H9 (cell line): ENCODE measurements around the gene FUT8. TPM values are rescaled to one million over a fixed set of nuclear protein-coding genes. Genes with fewer than 3 reads are reported as not detected.

ENCODE experiments used
- DNase-seq: peaks from one replicate; pipeline ENCODE4 v3.0.0-alpha.2; 2017
- H2AFZ ChIP-seq: one replicate; pipeline ENCODE4 v1.6.1; 2013; ENCODE audit warnings: mild to moderate bottlenecking, low read length, control low read depth, moderate library complexity
- H2AK5ac ChIP-seq: 2 replicates; pipeline ENCODE4 v1.6.1; 2013; ENCODE audit warnings: low read length, control low read depth, mixed read lengths; ENCODE audit not compliant: insufficient read length
- H2BK120ac ChIP-seq: one replicate; pipeline ENCODE4 v1.6.1; 2013; ENCODE audit warnings: low read depth, mild to moderate bottlenecking, low read length, control low read depth, inconsistent platforms; ENCODE audit not compliant: poor library complexity, severe bottlenecking
- H2BK12ac ChIP-seq: 2 replicates; pipeline ENCODE4 v1.6.1; 2013; ENCODE audit warnings: low read length, control low read depth, mixed read lengths, low read depth; ENCODE audit not compliant: insufficient read length
- H2BK15ac ChIP-seq: 2 replicates; pipeline ENCODE4 v1.6.1; 2013; ENCODE audit warnings: low read depth, low read length, control low read depth
- H2BK20ac ChIP-seq: one replicate; pipeline ENCODE4 v1.6.1; 2013; ENCODE audit warnings: low read depth, mild to moderate bottlenecking, low read length, control low read depth, inconsistent platforms; ENCODE audit not compliant: poor library complexity, severe bottlenecking
- H2BK5ac ChIP-seq: 2 replicates; pipeline ENCODE4 v1.6.1; 2013; ENCODE audit warnings: low read length, control low read depth, mixed read lengths; ENCODE audit not compliant: insufficient read length
- H3K14ac ChIP-seq: 2 replicates; pipeline ENCODE4 v1.6.1; 2013; ENCODE audit warnings: low read length, control low read depth; ENCODE audit not compliant: insufficient read depth
- H3K18ac ChIP-seq: 2 replicates; pipeline ENCODE4 v1.6.1; 2013; ENCODE audit warnings: low read depth, mild to moderate bottlenecking, mixed read lengths, low read length, control low read depth; ENCODE audit not compliant: insufficient read length
- H3K23ac ChIP-seq: 2 replicates; pipeline ENCODE4 v1.6.1; 2013; ENCODE audit warnings: low read length, control low read depth, mixed read lengths, low read depth; ENCODE audit not compliant: insufficient read length
- H3K23me2 ChIP-seq: 2 replicates; pipeline ENCODE4 v1.6.1; 2013; ENCODE audit warnings: low read depth, mild to moderate bottlenecking, mixed read lengths, low read length, control low read depth; ENCODE audit not compliant: insufficient read length, poor library complexity, severe bottlenecking
- H3K27ac ChIP-seq: 2 replicates; pipeline ENCODE4 v1.5.1; 2013; ENCODE audit warnings: low read length, control low read depth, mixed read lengths, low read depth; ENCODE audit not compliant: insufficient read length
- H3K27me3 ChIP-seq: 2 replicates; pipeline ENCODE4 v1.6.1; 2013; ENCODE audit warnings: low read length, control low read depth, inconsistent platforms; ENCODE audit not compliant: insufficient read depth
- H3K4ac ChIP-seq: 2 replicates; pipeline ENCODE4 v1.6.1; 2013; ENCODE audit warnings: low read depth, mild to moderate bottlenecking, control low read depth, inconsistent platforms, low read length, moderate library complexity
- H3K4me1 ChIP-seq: 2 replicates; pipeline ENCODE4 v1.6.1; 2013; ENCODE audit warnings: low read length, control low read depth, inconsistent platforms; ENCODE audit not compliant: insufficient read depth
- H3K4me2 ChIP-seq: 2 replicates; pipeline ENCODE4 v1.6.1; 2013; ENCODE audit warnings: low read length, control low read depth, mixed read lengths; ENCODE audit not compliant: insufficient read length, insufficient read depth
- H3K56ac ChIP-seq: 2 replicates; pipeline ENCODE4 v1.6.1; 2013; ENCODE audit warnings: low read depth, mild to moderate bottlenecking, mixed read lengths, low read length, control low read depth; ENCODE audit not compliant: insufficient read length
- H3K79me1 ChIP-seq: 2 replicates; pipeline ENCODE4 v1.6.1; 2013; ENCODE audit warnings: low read depth, mild to moderate bottlenecking, moderate library complexity, low read length, control low read depth, inconsistent platforms; ENCODE audit not compliant: insufficient read depth, poor library complexity, severe bottlenecking
- H3K79me2 ChIP-seq: 2 replicates; pipeline ENCODE4 v1.6.1; 2013; ENCODE audit warnings: low read length, control low read depth, inconsistent platforms; ENCODE audit not compliant: insufficient read depth
- H3K9ac ChIP-seq: 2 replicates; pipeline ENCODE4 v1.6.1; 2013; ENCODE audit warnings: low read length, control low read depth, mixed read lengths; ENCODE audit not compliant: insufficient read length; ENCODE audit errors: extremely low read depth
- H3K9me3 ChIP-seq: one replicate; pipeline ENCODE4 v1.6.1; 2013; ENCODE audit warnings: low read depth, low read length, inconsistent platforms; ENCODE audit not compliant: control insufficient read depth
- H3T11ph ChIP-seq: one replicate; pipeline ENCODE4 v1.6.1; 2013; ENCODE audit warnings: mild to moderate bottlenecking, low read length, control low read depth, inconsistent platforms
- H4K20me1 ChIP-seq: one replicate; pipeline ENCODE4 v1.6.1; 2013; ENCODE audit not compliant: control insufficient read depth, insufficient read length, insufficient read depth
- H4K5ac ChIP-seq: 2 replicates; pipeline ENCODE4 v1.6.1; 2013; ENCODE audit warnings: low read depth, mild to moderate bottlenecking, mixed read lengths, low read length, control low read depth; ENCODE audit not compliant: insufficient read length
- H4K8ac ChIP-seq: replicated peaks from 2 replicates; pipeline ENCODE4 v1.6.1; 2013; ENCODE audit warnings: low read length, control low read depth, mixed read lengths, low read depth; ENCODE audit not compliant: insufficient read length
- H4K91ac ChIP-seq: 2 replicates; pipeline ENCODE4 v1.6.1; 2013; ENCODE audit warnings: low read depth, mild to moderate bottlenecking, moderate library complexity, mixed read lengths, low read length, control low read depth; ENCODE audit not compliant: insufficient read length
- H3K27ac Mint-ChIP-seq, 3 experiments: 2 replicates in 2 of 3; 3 replicates in 1 of 3; pipeline ENCODE4 v1.8.0; 2020 to 2021; ENCODE audit warnings: mixed read lengths in 3 of 3, mild to moderate bottlenecking in 1 of 3, moderate library complexity in 1 of 3
- H3K27me3 Mint-ChIP-seq: 2 replicates; pipeline ENCODE4 v1.8.0; 2021; ENCODE audit warnings: low read depth, mild to moderate bottlenecking, moderate library complexity, mixed read lengths
- H3K36me3 Mint-ChIP-seq, 3 experiments: 2 replicates in 2 of 3; 3 replicates in 1 of 3; pipeline ENCODE4 v1.8.0; 2020 to 2021; ENCODE audit warnings: low read depth in 3 of 3, mixed read lengths in 3 of 3; ENCODE audit not compliant: insufficient read depth in 1 of 3
- H3K4me1 Mint-ChIP-seq, 2 experiments: 2 replicates each; pipeline ENCODE4 v1.8.0; 2020; ENCODE audit warnings: mixed read lengths in 2 of 2
- H3K4me3 Mint-ChIP-seq, 2 experiments: 2 replicates in 1 of 2; 3 replicates in 1 of 2; pipeline ENCODE4 v1.8.0; 2020 to 2021; ENCODE audit warnings: mild to moderate bottlenecking in 2 of 2, mixed read lengths in 2 of 2, moderate library complexity in 1 of 2
- H3K9me3 Mint-ChIP-seq, 2 experiments: 2 replicates in 1 of 2; 3 replicates in 1 of 2; pipeline ENCODE4 v1.8.0; 2020; ENCODE audit warnings: mild to moderate bottlenecking in 2 of 2, mixed read lengths in 2 of 2, moderate library complexity in 1 of 2
- WGBS: extraction: QIAGEN DNeasy Blood & Tissue Kit; methylation state at CpG from one replicate; pipeline ENCODE4 v1.1.7; 2013; ENCODE audit warnings: missing lambda C conversion rate, low lambda C conversion rate, mixed read lengths; ENCODE audit not compliant: insufficient read length; ENCODE audit errors: extremely low coverage; 5-methylcytosine and 5-hydroxymethylcytosine counted together
- total RNA-seq: library from RNA; stranded (reverse); gene quantifications from 2 replicates; pipeline ENCODE4 v1.2.1, GENCODE V29; 2021
- TF ChIP-seq, protein P1 (sequence below): fragments of 200-600 bp; sonication (generic); conservative IDR thresholded peaks from 3 replicates; pipeline ENCODE4 v1.8.0; 2021; ENCODE audit warnings: antibody characterized with exemption, mild to moderate bottlenecking

The FUT8 gene
- total RNA-seq, 1 experiment from 2014 or later, result 44.3 TPM

DNA sequence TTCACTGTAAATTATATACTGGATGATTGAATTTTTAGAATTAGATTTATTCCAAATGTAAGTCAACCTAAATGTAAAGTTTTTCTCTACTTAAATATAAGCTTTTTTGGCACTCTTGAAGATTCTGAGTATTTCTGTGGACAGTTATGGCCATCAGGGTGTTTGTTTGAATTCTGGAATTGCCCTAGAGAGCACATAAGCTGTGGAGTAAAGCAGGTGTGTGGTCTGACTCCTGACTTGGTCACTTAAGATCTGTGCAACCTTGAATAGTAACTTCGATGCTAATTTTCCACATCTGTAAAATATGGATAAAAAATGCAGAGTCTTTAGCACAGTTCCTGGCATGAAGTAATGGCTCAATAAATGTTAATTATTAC, 64.4 kb downstream of the FUT8 start:
- no peak overlapping the region for H3K27ac ChIP-seq
- H2BK12ac ChIP-seq, result no peak overlapping the region
- no peak overlapping the region for H4K5ac ChIP-seq
- no peak overlapping the region for H4K91ac ChIP-seq
- no peak overlapping the region for H2AK5ac ChIP-seq
- no peak overlapping the region for H4K8ac ChIP-seq
- no peak overlapping the region for H2AFZ ChIP-seq
- H3K23ac ChIP-seq, result no peak overlapping the region
- H3K4ac ChIP-seq, result no peak overlapping the region
- H3K9me3 ChIP-seq, result no peaks in the 10 kb centered on the region
- H2BK15ac ChIP-seq, result no peak overlapping the region
- no peaks in the 10 kb centered on the region for H4K20me1 ChIP-seq
- H3K4me3 Mint-ChIP-seq, result no peak overlapping the region
- H3K4me1 ChIP-seq, result peaks cover 2% of the 10 kb centered on the region; the same call in 1 of the 2 replicates
- no peak overlapping the region for H3K18ac ChIP-seq
- no peak overlapping the region for H2BK120ac ChIP-seq
- H3K4me1 Mint-ChIP-seq, result peaks cover 42 to 57% of the 10 kb centered on the region in 2 experiments
- H2BK20ac ChIP-seq, result no peak overlapping the region
- no peak overlapping the region for H2BK5ac ChIP-seq
- WGBS, result no CpG with 5 or more reads among the region's 1 CpG
- no peak for DNase-seq
- H3K56ac ChIP-seq, result no peak overlapping the region
- no peak overlapping the region for H3K4me2 ChIP-seq
- H3K27me3 Mint-ChIP-seq, result no peaks in the 10 kb centered on the region
- H3K27me3 ChIP-seq, result no peaks in the 10 kb centered on the region
- H3T11ph ChIP-seq, result no peak overlapping the region
- no peaks in the 10 kb centered on the region; a peak in 1 of 5 replicates for H3K9me3 Mint-ChIP-seq
- H3K79me2 ChIP-seq, result no peaks in the 10 kb centered on the region
- H3K79me1 ChIP-seq, result no peaks in the 10 kb centered on the region
- H3K36me3 Mint-ChIP-seq, result no peaks in the 10 kb centered on the region; a peak in 1 of 7 replicates
- H3K14ac ChIP-seq, result no peak overlapping the region
- TF ChIP-seq, protein P1, sequence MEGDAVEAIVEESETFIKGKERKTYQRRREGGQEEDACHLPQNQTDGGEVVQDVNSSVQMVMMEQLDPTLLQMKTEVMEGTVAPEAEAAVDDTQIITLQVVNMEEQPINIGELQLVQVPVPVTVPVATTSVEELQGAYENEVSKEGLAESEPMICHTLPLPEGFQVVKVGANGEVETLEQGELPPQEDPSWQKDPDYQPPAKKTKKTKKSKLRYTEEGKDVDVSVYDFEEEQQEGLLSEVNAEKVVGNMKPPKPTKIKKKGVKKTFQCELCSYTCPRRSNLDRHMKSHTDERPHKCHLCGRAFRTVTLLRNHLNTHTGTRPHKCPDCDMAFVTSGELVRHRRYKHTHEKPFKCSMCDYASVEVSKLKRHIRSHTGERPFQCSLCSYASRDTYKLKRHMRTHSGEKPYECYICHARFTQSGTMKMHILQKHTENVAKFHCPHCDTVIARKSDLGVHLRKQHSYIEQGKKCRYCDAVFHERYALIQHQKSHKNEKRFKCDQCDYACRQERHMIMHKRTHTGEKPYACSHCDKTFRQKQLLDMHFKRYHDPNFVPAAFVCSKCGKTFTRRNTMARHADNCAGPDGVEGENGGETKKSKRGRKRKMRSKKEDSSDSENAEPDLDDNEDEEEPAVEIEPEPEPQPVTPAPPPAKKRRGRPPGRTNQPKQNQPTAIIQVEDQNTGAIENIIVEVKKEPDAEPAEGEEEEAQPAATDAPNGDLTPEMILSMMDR, result no peak
- H3K9ac ChIP-seq, result no peak overlapping the region
- H3K27ac Mint-ChIP-seq, result no peak overlapping the region
- no peaks in the 10 kb centered on the region for H3K23me2 ChIP-seq
